Thymus (tissue), 11 donors: ENCODE data around the gene GCC2. TPM values are rescaled to one million over a fixed set of nuclear protein-coding genes. Genes with fewer than 3 reads are reported as not detected.

Experiments used
- DNase-seq, 9 donors: peaks; one replicate each; pipeline ENCODE4 v3.0.0-alpha.2; 2013; ENCODE audit warnings: low spot score in 9 of 9, low read depth in 6 of 9, missing footprints in 1 of 9
- H3K27ac ChIP-seq, 2 donors: one replicate each; pipeline ENCODE4 v1.5.1; 2013; ENCODE audit warnings: control low read depth in 1 of 2, low read depth in 1 of 2, low read length in 1 of 2, mild to moderate bottlenecking in 1 of 2, moderate library complexity in 1 of 2
- H3K27me3 ChIP-seq, 2 donors: one replicate each; pipeline ENCODE4 v1.5.1; 2013; ENCODE audit warnings: low read length in 1 of 2; ENCODE audit not compliant: control insufficient read depth in 2 of 2, insufficient read depth in 1 of 2
- H3K36me3 ChIP-seq, 2 donors: one replicate each; pipeline ENCODE4 v1.5.1; 2013; ENCODE audit warnings: low read length in 1 of 2, mild to moderate bottlenecking in 1 of 2, moderate library complexity in 1 of 2; ENCODE audit not compliant: control insufficient read depth in 2 of 2, insufficient read depth in 2 of 2
- H3K4me1 ChIP-seq, 2 donors: one replicate each; pipeline ENCODE4 v1.5.1; 2013; ENCODE audit warnings: low read length in 2 of 2; ENCODE audit not compliant: control insufficient read depth in 2 of 2, insufficient read depth in 2 of 2
- H3K4me3 ChIP-seq, 2 donors: one replicate each; pipeline ENCODE4 v1.5.1; 2013; ENCODE audit warnings: low read length in 2 of 2, control low read depth in 1 of 2, mild to moderate bottlenecking in 1 of 2
- H3K9me3 ChIP-seq, 2 donors: one replicate each; pipeline ENCODE4 v1.5.1; 2013; ENCODE audit warnings: low read length in 1 of 2, mild to moderate bottlenecking in 1 of 2; ENCODE audit not compliant: control insufficient read depth in 2 of 2, insufficient read depth in 1 of 2
- WGBS: extraction: QIAGEN DNeasy Blood & Tissue Kit; methylation state at CpG from one replicate; pipeline ENCODE4 v1.1.7; 2013; 5-methylcytosine and 5-hydroxymethylcytosine counted together
- polyA plus RNA-seq: library from polyadenylated mRNA; stranded (reverse); fragments of 200-250 nt; gene quantifications from one replicate; pipeline ENCODE4 v1.2.3, GENCODE V29; 2013
- total RNA-seq: library from RNA; stranded (reverse); fragments of 120-200 nt; gene quantifications from one replicate; pipeline ENCODE4 v1.2.4, GENCODE V29; 2013
- donor health status: healthy.

Gene GCC2
- total and polyA plus RNA-seq, 2 donors: 20.7 to 31.9 TPM

GRCh38 chr2:108533832-108534583 is 85.0 kb downstream of the GCC2 start, which contains the start of gene LIMS1:
LIMS1 (plus strand) TSS chr2:108534470; CDS start chr2:108534563, 93 bp downstream.
- under 1% methylated on average over 79 of the region's 87 CpGs for WGBS
- Histone ChIP-seq H3K9me3 (no peaks in the 10 kb centered on the region), H3K4me1 (peaks cover 0 to 6% of the 10 kb centered on the region in 2 donors), H3K36me3 (no peaks in the 10 kb centered on the region), H3K27me3 (no peaks in the 10 kb centered on the region), H3K4me3 (peak within 1 kb of the TSS; percentile 86 to 87), H3K27ac (peak within 1 kb of the TSS; percentile 86 to 88)
- peak; percentile 33 to 93 (median 81) for DNase-seq

- H3K4me1 ChIP-seq: peaks cover 0 to 6% of the 10 kb centered on the region in 2 donors
- peak; percentile 16 to 69 (median 33) for DNase-seq
- WGBS: under 1% methylated on average over 57 of the region's 57 CpGs
- H3K4me3 ChIP-seq: peak overlapping the region; percentile 62 to 86
- no peaks in the 10 kb centered on the region for H3K36me3 ChIP-seq
- no peaks in the 10 kb centered on the region for H3K9me3 ChIP-seq
- peak overlapping the region; percentile 69 to 80 for H3K27ac ChIP-seq
- H3K27me3 ChIP-seq: no peaks in the 10 kb centered on the region
Measured at GRCh38 chr2:108534584-108535356, 85.8 kb downstream of the GCC2 start.

- H3K4me1 ChIP-seq: peaks cover 0 to 6% of the 10 kb centered on the region in 2 donors
Measured at GRCh38 chr2:108535357-108535631, 86.3 kb downstream of the GCC2 start.

GRCh38 chr2:108536133-108536780 is 87.3 kb downstream of the GCC2 start:
- peaks cover 0 to 6% of the 10 kb centered on the region in 2 donors for H3K4me1 ChIP-seq
- WGBS: 98% methylated on average over 7 of the region's 7 CpGs
- H3K27ac ChIP-seq: no peak overlapping the region
- H3K36me3 ChIP-seq: no peaks in the 10 kb centered on the region
- no peaks in the 10 kb centered on the region for H3K27me3 ChIP-seq
- DNase-seq: no peak
- H3K4me3 ChIP-seq: no peak overlapping the region
- no peaks in the 10 kb centered on the region for H3K9me3 ChIP-seq

More at GRCh38 chr2:108535357-108535631, 86.3 kb downstream of the GCC2 start:
- WGBS: 39% methylated on average over 9 of the region's 9 CpGs
- Histone ChIP-seq H3K4me3 (peak overlapping the region; percentile 62 to 86), H3K27ac (no peak overlapping the region), H3K27me3 (no peaks in the 10 kb centered on the region), H3K36me3 (no peaks in the 10 kb centered on the region), H3K9me3 (no peaks in the 10 kb centered on the region)
- DNase-seq: peak in 1 of 9 donors; percentile 9

GRCh38 chr2:108536911-108537310 is 87.9 kb downstream of the GCC2 start:
- no peaks in the 10 kb centered on the region for H3K27me3 ChIP-seq
- DNase-seq: no peak
- no peaks in the 10 kb centered on the region for H3K36me3 ChIP-seq
- no peak overlapping the region for H3K4me3 ChIP-seq
- H3K27ac ChIP-seq: no peak overlapping the region
- H3K4me1 ChIP-seq: peaks cover 0 to 6% of the 10 kb centered on the region in 2 donors
- H3K9me3 ChIP-seq: no peaks in the 10 kb centered on the region
- 97% methylated on average over 5 of the region's 5 CpGs for WGBS

- no peaks in the 10 kb centered on the region for H3K36me3 ChIP-seq
- peaks cover 0 to 6% of the 10 kb centered on the region in 2 donors for H3K4me1 ChIP-seq
- H3K9me3 ChIP-seq: no peaks in the 10 kb centered on the region
- H3K27me3 ChIP-seq: no peaks in the 10 kb centered on the region
- WGBS: 88% methylated on average over 5 of the region's 5 CpGs
- DNase-seq: no peak
- H3K27ac ChIP-seq: no peak overlapping the region
- no peak overlapping the region for H3K4me3 ChIP-seq
Measured at GRCh38 chr2:108538000-108538625, 89.1 kb downstream of the GCC2 start.

GRCh38 chr2:108541451-108541850 is 92.4 kb downstream of the GCC2 start:
- Histone ChIP-seq H3K27me3 (no peaks in the 10 kb centered on the region), H3K36me3 (no peaks in the 10 kb centered on the region), H3K9me3 (peaks cover 0 to 4% of the 10 kb centered on the region in 2 donors), H3K27ac (no peak overlapping the region), H3K4me1 (peaks cover 0 to 3% of the 10 kb centered on the region in 2 donors), H3K4me3 (no peak overlapping the region)
- no peak for DNase-seq
- WGBS: 98% methylated on average over 4 of the region's 4 CpGs

GRCh38 chr2:108542071-108542470 is 93.1 kb downstream of the GCC2 start:
- Histone ChIP-seq H3K27me3 (no peaks in the 10 kb centered on the region), H3K36me3 (no peaks in the 10 kb centered on the region), H3K9me3 (peaks cover 0 to 4% of the 10 kb centered on the region in 2 donors), H3K4me3 (no peak overlapping the region), H3K27ac (no peak overlapping the region), H3K4me1 (peaks cover 0 to 3% of the 10 kb centered on the region in 2 donors)
- WGBS: 95% methylated on average over 4 of the region's 4 CpGs
- DNase-seq: no peak
